ENCODE results near the gene ARRB1. TPM values are rescaled to one million over a fixed set of nuclear protein-coding genes. Genes with fewer than 3 reads are reported as not detected.

Gene ARRB1
- total and polyA plus RNA-seq, 9 of the 15 experiments (the other 6 are each of a cell fraction or from before 2014, with no cell fraction given): 6.6 to 45.4 (median 28.5) TPM

DNA sequence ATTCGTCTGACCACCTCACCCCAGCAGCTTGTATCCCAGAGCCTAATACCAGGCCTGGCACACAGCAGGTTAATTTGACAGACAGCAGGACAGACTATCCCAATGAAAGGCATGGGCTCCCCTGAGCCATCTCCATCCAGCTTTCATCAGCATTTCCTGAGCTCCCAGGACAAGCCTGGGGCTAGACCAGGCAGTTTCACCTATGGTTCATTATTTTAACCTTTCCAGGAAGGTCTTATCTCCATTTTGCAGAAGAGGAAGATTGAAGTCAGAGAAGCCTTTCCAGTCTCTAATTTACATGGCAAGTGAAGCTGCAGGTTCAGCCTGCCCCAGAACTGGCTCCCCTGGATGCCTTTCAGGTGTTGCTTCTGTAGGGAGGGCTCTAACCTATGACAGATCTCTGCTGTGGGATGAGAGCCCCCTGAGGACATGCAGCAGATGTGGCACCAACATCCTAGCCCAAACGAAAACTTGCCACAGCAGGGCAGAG is 17.0 kb downstream of the ARRB1 start (continued):
- TF ChIP-seq, protein P1, sequence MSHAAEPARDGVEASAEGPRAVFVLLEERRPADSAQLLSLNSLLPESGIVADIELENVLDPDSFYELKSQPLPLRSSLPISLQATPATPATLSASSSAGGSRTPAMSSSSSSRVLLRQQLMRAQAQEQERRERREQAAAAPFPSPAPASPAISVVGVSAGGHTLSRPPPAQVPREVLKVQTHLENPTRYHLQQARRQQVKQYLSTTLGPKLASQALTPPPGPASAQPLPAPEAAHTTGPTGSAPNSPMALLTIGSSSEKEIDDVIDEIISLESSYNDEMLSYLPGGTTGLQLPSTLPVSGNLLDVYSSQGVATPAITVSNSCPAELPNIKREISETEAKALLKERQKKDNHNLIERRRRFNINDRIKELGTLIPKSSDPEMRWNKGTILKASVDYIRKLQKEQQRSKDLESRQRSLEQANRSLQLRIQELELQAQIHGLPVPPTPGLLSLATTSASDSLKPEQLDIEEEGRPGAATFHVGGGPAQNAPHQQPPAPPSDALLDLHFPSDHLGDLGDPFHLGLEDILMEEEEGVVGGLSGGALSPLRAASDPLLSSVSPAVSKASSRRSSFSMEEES (CRISPR knock-in tag; IDR thresholded peaks at IDR 0.05): no peak
- TF ChIP-seq, protein P2, sequence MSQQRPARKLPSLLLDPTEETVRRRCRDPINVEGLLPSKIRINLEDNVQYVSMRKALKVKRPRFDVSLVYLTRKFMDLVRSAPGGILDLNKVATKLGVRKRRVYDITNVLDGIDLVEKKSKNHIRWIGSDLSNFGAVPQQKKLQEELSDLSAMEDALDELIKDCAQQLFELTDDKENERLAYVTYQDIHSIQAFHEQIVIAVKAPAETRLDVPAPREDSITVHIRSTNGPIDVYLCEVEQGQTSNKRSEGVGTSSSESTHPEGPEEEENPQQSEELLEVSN (IDR thresholded peaks at IDR 0.05; ENCODE audit: borderline replicate concordance in 1 of 2, extremely low read depth in 1 of 2, insufficient read depth in 1 of 2, insufficient read length in 1 of 2, low read depth in 1 of 2, low read length in 1 of 2, poor library complexity in 1 of 2, severe bottlenecking in 1 of 2): no peak
- TF ChIP-seq PTBP1 (IDR thresholded peaks at IDR 0.05; ENCODE audit: low read depth, low read length) (no peak), PPARD (CRISPR knock-in tag; IDR thresholded peaks at IDR 0.05) (no peak), FOXA3 (CRISPR knock-in tag; conservative IDR thresholded peaks at IDR 0.05 in 1 of 2, IDR thresholded peaks at IDR 0.05 in 1 of 2) (no peak), ZNF133 (CRISPR knock-in tag; IDR thresholded peaks at IDR 0.05) (no peak), ZZZ3 (IDR thresholded peaks at IDR 0.05) (no peak), ZNF174 (CRISPR knock-in tag; IDR thresholded peaks at IDR 0.05) (no peak), HCFC1 (IDR thresholded peaks at IDR 0.05; ENCODE audit: low read depth, low read length) (no peak), KAT7 (CRISPR knock-in tag; IDR thresholded peaks at IDR 0.05; ENCODE audit: borderline replicate concordance) (no peak)
- TF ChIP-seq, protein P3, sequence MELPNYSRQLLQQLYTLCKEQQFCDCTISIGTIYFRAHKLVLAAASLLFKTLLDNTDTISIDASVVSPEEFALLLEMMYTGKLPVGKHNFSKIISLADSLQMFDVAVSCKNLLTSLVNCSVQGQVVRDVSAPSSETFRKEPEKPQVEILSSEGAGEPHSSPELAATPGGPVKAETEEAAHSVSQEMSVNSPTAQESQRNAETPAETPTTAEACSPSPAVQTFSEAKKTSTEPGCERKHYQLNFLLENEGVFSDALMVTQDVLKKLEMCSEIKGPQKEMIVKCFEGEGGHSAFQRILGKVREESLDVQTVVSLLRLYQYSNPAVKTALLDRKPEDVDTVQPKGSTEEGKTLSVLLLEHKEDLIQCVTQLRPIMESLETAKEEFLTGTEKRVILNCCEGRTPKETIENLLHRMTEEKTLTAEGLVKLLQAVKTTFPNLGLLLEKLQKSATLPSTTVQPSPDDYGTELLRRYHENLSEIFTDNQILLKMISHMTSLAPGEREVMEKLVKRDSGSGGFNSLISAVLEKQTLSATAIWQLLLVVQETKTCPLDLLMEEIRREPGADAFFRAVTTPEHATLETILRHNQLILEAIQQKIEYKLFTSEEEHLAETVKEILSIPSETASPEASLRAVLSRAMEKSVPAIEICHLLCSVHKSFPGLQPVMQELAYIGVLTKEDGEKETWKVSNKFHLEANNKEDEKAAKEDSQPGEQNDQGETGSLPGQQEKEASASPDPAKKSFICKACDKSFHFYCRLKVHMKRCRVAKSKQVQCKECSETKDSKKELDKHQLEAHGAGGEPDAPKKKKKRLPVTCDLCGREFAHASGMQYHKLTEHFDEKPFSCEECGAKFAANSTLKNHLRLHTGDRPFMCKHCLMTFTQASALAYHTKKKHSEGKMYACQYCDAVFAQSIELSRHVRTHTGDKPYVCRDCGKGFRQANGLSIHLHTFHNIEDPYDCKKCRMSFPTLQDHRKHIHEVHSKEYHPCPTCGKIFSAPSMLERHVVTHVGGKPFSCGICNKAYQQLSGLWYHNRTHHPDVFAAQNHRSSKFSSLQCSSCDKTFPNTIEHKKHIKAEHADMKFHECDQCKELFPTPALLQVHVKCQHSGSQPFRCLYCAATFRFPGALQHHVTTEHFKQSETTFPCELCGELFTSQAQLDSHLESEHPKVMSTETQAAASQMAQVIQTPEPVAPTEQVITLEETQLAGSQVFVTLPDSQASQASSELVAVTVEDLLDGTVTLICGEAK (IDR thresholded peaks at IDR 0.05): no peak
- TF ChIP-seq, protein P3 (CRISPR knock-in tag; IDR thresholded peaks at IDR 0.05): no peak
- TF ChIP-seq, protein P4, sequence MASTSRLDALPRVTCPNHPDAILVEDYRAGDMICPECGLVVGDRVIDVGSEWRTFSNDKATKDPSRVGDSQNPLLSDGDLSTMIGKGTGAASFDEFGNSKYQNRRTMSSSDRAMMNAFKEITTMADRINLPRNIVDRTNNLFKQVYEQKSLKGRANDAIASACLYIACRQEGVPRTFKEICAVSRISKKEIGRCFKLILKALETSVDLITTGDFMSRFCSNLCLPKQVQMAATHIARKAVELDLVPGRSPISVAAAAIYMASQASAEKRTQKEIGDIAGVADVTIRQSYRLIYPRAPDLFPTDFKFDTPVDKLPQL (IDR thresholded peaks at IDR 0.05; ENCODE audit: extremely low read depth, insufficient read length): no peak
